HFFc6 (cell line): ENCODE results near the gene CRTC2. TPM values are rescaled to one million over a fixed set of nuclear protein-coding genes. Genes with fewer than 3 reads are reported as not detected.

ENCODE experiments used
- DNase-seq: peaks from one replicate; pipeline ENCODE4 v3.0.0-alpha.2; 2018
- H3K27ac Mint-ChIP-seq: 2 replicates; pipeline ENCODE4 v1.8.0; 2020; ENCODE audit warnings: mild to moderate bottlenecking, mixed read lengths
- H3K27me3 Mint-ChIP-seq: 2 replicates; pipeline ENCODE4 v1.8.0; 2021; ENCODE audit warnings: mild to moderate bottlenecking, moderate library complexity, mixed read lengths; ENCODE audit not compliant: insufficient read depth
- H3K36me3 Mint-ChIP-seq: 2 replicates; pipeline ENCODE4 v1.8.0; 2021; ENCODE audit warnings: low read depth, mixed read lengths
- H3K4me1 Mint-ChIP-seq: 2 replicates; pipeline ENCODE4 v1.8.0; 2020; ENCODE audit warnings: low read depth, mixed read lengths
- H3K4me3 Mint-ChIP-seq: 2 replicates; pipeline ENCODE4 v1.8.0; 2020; ENCODE audit warnings: mild to moderate bottlenecking, moderate library complexity, mixed read lengths
- H3K9me3 Mint-ChIP-seq: 2 replicates; pipeline ENCODE4 v1.8.0; 2020; ENCODE audit warnings: mild to moderate bottlenecking, mixed read lengths
- total RNA-seq, 6 experiments: library from RNA; stranded (reverse); fragmentation: NEBNext Ultra II Directional; extraction: Animal tissue kit (Norgen Biotek cat#: 25700); gene quantifications; 2 replicates in 1 of 6; 3 replicates in 5 of 6; pipeline ENCODE4 v1.2.3, GENCODE V29; 2021
- TF ChIP-seq, protein P1 (sequence below): fragments of 200-600 bp; sonication (generic); IDR thresholded peaks from 2 replicates; pipeline ENCODE4 v1.5.0; 2021; ENCODE audit warnings: antibody characterized with exemption, mild to moderate bottlenecking

The CRTC2 gene
- total RNA-seq, 6 experiments from 2014 or later = 22.3 to 31.3 (median 29.1) TPM

DNA sequence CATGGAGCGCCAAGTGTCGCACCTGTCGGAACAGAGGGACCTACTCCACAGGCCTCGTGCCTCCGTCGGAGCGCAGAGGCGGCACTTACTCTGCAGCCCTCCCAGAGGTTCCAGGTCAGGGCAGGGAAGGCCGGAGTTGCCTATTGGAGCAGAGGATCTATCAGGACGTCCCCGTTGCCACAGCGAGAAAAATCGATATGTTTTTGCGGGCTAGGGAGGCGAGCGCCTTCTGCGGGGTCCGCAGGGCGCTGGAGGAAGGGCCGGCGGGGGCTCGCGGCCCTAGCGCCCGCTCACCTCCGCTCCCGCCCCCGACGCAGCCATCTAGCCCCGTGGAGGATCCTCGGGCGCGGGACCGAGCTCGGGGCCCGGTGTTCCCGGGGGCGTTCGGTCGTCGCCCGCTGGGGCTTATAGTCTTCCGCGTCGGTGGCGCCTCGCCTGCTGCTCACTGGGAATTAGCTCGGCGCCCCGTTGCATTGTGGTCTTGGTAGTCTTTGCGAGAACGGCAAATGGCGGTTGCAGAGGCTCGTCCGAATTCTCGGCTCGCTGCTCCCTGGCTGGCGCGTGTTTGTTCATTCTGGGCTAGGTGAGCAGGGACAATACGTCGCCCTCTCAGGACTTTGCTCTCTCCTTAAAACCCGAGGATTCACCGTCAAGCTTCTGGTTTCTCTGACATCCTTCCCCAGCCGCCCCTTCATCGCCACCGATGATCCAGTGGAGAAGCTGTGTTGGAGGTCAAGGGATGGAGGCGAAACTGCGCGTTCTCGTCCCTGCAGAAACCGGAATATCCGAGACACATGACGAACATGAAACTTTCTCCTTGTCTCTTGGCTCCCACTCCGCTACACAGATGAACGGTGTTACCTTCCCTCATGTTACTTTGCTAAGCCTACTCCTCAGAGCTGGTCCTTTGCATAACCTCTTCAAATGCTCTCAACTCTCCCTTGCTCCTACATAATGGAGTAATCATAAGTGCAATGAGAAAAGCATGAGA is 19.1 kb upstream of the CRTC2 start, which contains the start of gene JTB:
Gene JTB, minus strand, starts transcription at position 425 of the 991 bp plus-strand sequence. Its CDS starts 422 bp downstream, at position 3.
- Mint-ChIP-seq H3K27ac (peak within 1 kb of the TSS; percentile 89), H3K9me3 (no peaks in the 10 kb centered on the region), H3K27me3 (peaks cover 8% of the 10 kb centered on the region), H3K36me3 (peaks cover 45% of the 10 kb centered on the region), H3K4me1 (peaks cover 26% of the 10 kb centered on the region), H3K4me3 (peak within 1 kb of the TSS; percentile 98)
- TF ChIP-seq, protein P1, sequence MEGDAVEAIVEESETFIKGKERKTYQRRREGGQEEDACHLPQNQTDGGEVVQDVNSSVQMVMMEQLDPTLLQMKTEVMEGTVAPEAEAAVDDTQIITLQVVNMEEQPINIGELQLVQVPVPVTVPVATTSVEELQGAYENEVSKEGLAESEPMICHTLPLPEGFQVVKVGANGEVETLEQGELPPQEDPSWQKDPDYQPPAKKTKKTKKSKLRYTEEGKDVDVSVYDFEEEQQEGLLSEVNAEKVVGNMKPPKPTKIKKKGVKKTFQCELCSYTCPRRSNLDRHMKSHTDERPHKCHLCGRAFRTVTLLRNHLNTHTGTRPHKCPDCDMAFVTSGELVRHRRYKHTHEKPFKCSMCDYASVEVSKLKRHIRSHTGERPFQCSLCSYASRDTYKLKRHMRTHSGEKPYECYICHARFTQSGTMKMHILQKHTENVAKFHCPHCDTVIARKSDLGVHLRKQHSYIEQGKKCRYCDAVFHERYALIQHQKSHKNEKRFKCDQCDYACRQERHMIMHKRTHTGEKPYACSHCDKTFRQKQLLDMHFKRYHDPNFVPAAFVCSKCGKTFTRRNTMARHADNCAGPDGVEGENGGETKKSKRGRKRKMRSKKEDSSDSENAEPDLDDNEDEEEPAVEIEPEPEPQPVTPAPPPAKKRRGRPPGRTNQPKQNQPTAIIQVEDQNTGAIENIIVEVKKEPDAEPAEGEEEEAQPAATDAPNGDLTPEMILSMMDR = no peak; the same call in 1 of the 2 replicates
- peak; percentile 79 for DNase-seq

DNA sequence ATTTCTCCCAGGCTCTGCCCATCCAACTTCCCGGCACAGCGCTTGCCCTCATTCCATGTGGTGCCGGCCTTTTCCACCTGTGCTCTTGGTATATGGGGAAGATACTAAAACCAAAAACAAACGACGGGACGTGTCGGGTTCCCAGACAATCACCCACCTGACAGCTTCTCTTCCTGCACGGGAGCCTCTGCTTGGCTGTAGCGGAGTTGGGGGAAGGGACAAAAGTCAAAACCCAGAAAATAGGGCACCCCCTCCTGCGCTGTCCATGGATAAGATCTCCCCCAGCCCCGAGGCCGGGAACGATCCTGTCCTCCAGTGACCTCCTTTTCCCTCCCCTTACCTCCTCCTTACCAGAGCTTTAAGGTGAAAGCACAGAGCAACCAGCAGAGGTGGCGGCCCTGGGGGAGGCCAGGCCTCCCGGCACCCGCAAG is 18.4 kb upstream of the CRTC2 start:
- peaks cover 26% of the 10 kb centered on the region for H3K4me1 Mint-ChIP-seq
- H3K9me3 Mint-ChIP-seq = no peaks in the 10 kb centered on the region

DNA sequence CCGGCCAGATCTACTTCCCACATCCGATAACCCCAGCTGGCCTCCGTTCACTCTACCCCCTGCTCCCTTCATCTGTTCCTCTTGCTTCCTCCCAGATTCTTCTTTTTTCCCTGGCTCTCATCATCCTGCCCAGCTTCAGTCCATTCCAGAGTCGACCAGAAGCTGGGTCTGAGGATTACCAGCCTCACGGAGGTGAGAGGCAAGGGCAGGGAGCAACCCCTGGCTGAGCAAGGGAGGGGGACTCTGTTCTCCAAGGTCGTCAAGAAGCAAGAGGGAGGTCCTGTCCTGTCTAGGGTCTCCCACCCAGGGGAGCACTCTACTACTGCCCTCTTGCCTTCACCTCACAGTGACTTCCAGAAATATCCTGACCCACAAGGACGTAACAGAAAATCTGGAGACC is 15.1 kb upstream of the CRTC2 start:
- no peaks in the 10 kb centered on the region for H3K9me3 Mint-ChIP-seq
- no peak for DNase-seq
- H3K4me1 Mint-ChIP-seq = peaks cover 26% of the 10 kb centered on the region
- peaks cover 8% of the 10 kb centered on the region for H3K27me3 Mint-ChIP-seq
- H3K4me3 Mint-ChIP-seq = no peak overlapping the region
- H3K27ac Mint-ChIP-seq = peak overlapping the region; percentile 13; the same call in 1 of the 2 replicates
- TF ChIP-seq, protein P1 = no peak
- peaks cover 27% of the 10 kb centered on the region for H3K36me3 Mint-ChIP-seq

More for the DNA sequence above, 18.4 kb upstream of the CRTC2 start:
- DNase-seq = no peak
- Mint-ChIP-seq H3K27me3 (peaks cover 8% of the 10 kb centered on the region), H3K36me3 (peaks cover 38% of the 10 kb centered on the region), H3K4me3 (peak overlapping the region; percentile 98), H3K27ac (peak overlapping the region; percentile 87)
- TF ChIP-seq, protein P1 = no peak

DNA sequence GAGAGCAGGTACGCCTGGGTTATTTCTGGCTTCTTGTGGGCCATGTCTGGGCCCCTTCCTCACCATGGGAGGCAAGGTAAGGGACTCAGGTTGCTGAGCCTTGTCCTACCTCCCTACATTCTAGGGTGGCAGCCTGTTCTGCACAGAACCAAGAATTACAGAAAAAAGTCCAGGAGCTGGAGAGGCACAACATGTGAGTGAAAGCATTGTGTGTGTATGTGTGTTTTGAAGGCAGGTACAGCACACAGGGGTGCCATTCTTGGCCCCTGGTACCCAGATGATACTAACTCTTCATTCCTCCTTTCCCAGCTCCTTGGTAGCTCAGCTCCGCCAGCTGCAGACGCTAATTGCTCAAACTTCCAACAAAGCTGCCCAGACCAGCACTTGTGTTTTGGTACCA is 14.7 kb upstream of the CRTC2 start:
- peaks cover 8% of the 10 kb centered on the region for H3K27me3 Mint-ChIP-seq
- no peaks in the 10 kb centered on the region for H3K9me3 Mint-ChIP-seq
- peak overlapping the region; percentile 13; the same call in 1 of the 2 replicates for H3K27ac Mint-ChIP-seq
- no peak for DNase-seq
- peaks cover 26% of the 10 kb centered on the region for H3K4me1 Mint-ChIP-seq
- H3K36me3 Mint-ChIP-seq = peaks cover 25% of the 10 kb centered on the region
- TF ChIP-seq, protein P1 = no peak
- no peak overlapping the region for H3K4me3 Mint-ChIP-seq

DNA sequence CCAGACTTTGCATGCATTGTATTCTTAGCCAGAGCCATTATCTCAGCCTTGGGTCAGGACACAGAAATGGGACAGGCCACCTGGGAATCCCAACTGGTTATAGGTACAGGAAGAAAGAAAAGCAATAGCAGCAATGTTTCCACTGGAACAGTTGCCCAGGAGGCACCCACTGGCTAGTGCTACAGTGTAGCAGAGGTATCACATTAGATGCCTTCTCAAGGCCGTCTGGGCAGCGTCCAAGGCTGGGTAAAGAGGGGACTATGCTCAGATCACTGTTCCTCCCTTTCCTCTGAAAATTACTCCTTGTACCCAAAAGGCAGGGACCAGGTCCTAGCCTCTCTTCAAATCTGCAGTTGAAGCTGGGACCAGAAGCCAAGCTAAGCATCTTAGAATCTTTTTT is 11.9 kb upstream of the CRTC2 start:
- Mint-ChIP-seq H3K4me1 (peaks cover 35% of the 10 kb centered on the region), H3K27me3 (peaks cover 3% of the 10 kb centered on the region; the same call in 1 of the 2 replicates), H3K36me3 (peaks cover 10% of the 10 kb centered on the region; the same call in 1 of the 2 replicates), H3K9me3 (no peaks in the 10 kb centered on the region), H3K4me3 (no peak overlapping the region), H3K27ac (no peak overlapping the region)
- TF ChIP-seq, protein P1 = no peak
- no peak for DNase-seq
